HEK293T (cell line): Measurements from ENCODE around the gene ZCCHC24.

Source experiments
- BHLHE40 ChIP-seq: fragments of 450-650 bp; IDR thresholded peaks from 2 replicates; pipeline ENCODE4 v1.6.1; 2016; ENCODE audit warnings: mild to moderate bottlenecking, moderate library complexity, borderline replicate concordance
- CTBP1 ChIP-seq: fragments of 450-650 bp; IDR thresholded peaks from 2 replicates; pipeline ENCODE4 v1.6.1; 2016; ENCODE audit warnings: borderline replicate concordance
- ELF4 ChIP-seq: fragments of 450-650 bp; IDR thresholded peaks from 2 replicates; pipeline ENCODE4 v1.6.1; 2017; ENCODE audit warnings: antibody characterized with exemption
- NFRKB ChIP-seq: fragments of 450-650 bp; IDR thresholded peaks from 2 replicates; pipeline ENCODE4 v1.6.1; 2016; ENCODE audit warnings: mild to moderate bottlenecking, moderate library complexity
- TARDBP ChIP-seq: fragments of 450-650 bp; IDR thresholded peaks from 2 replicates; pipeline ENCODE4 v1.6.1; 2016

- TF ChIP-seq NFRKB (no peak), CTBP1 (no peak), BHLHE40 (no peak), ELF4 (no peak), TARDBP (no peak)
Observed at GRCh38 chr10:79367426-79368189, 77.8 kb downstream of the ZCCHC24 start.
